ENCODE results near the gene GPRIN3. TPM values are rescaled to one million over a fixed set of nuclear protein-coding genes. Genes with fewer than 3 reads are reported as not detected.

The GPRIN3 gene
- total RNA-seq, 6 donors from 2014 or later, result 13.6 to 28.0 (median 20.6) TPM

- H3K4me3 ChIP-seq, result no peak overlapping the region
- no peak overlapping the region for H3K27ac ChIP-seq
- H3K9me3 ChIP-seq, result peaks cover 0 to 5% (median 0%) of the 10 kb centered on the region in 4 donors
- H3K4me1 ChIP-seq, result no peaks in the 10 kb centered on the region
- TF ChIP-seq CTCF (IDR thresholded peaks at IDR 0.05), result no peak
- no peak for TF ChIP-seq POLR2AphosphoS5 (IDR thresholded peaks at IDR 0.05)
- TF ChIP-seq POLR2A (IDR thresholded peaks at IDR 0.05), result no peak
- no peaks in the 10 kb centered on the region for H3K27me3 ChIP-seq
- DNase-seq (no peak), ATAC-seq (ENCODE audit: low FRiP score in 2 of 2) (no peak)
- 60 to 77% methylated on average over 1 of the region's 1 CpG for WGBS, 2 donors
- no peaks in the 10 kb centered on the region for H3K36me3 ChIP-seq
Measured at GRCh38 chr4:89352541-89352940, 44.9 kb upstream of the GPRIN3 start.

GRCh38 chr4:89351201-89351600, 43.6 kb upstream of the GPRIN3 start:
- Histone ChIP-seq H3K4me1 (no peaks in the 10 kb centered on the region), H3K4me3 (no peak overlapping the region), H3K36me3 (no peaks in the 10 kb centered on the region), H3K9me3 (peaks cover 0 to 9% (median 0%) of the 10 kb centered on the region in 4 donors), H3K27ac (no peak overlapping the region), H3K27me3 (no peaks in the 10 kb centered on the region)
- DNase-seq (no peak), ATAC-seq (ENCODE audit: low FRiP score in 2 of 2) (no peak)
- WGBS, 2 donors, result 86 to 91% methylated on average over 2 of the region's 2 CpGs
- no peak for TF ChIP-seq POLR2AphosphoS5 (IDR thresholded peaks at IDR 0.05)
- no peak for TF ChIP-seq CTCF (IDR thresholded peaks at IDR 0.05)
- TF ChIP-seq EP300 (IDR thresholded peaks at IDR 0.05), result no peak
- TF ChIP-seq POLR2A (IDR thresholded peaks at IDR 0.05), result no peak

GRCh38 chr4:89347363-89348025, 39.9 kb upstream of the GPRIN3 start:
- H3K36me3 ChIP-seq, result no peaks in the 10 kb centered on the region
- no peaks in the 10 kb centered on the region for H3K27me3 ChIP-seq
- DNase-seq, result no peak
- 75 to 77% methylated on average over 2 of the region's 2 CpGs for WGBS, 2 donors
- H3K9me3 ChIP-seq, result peaks cover 0 to 9% (median 0%) of the 10 kb centered on the region in 4 donors
- TF ChIP-seq EP300 (IDR thresholded peaks at IDR 0.05), result no peak
- no peak for TF ChIP-seq CTCF (IDR thresholded peaks at IDR 0.05)
- TF ChIP-seq POLR2A (IDR thresholded peaks at IDR 0.05), result no peak
- no peak for TF ChIP-seq POLR2AphosphoS5 (IDR thresholded peaks at IDR 0.05)
- no peak for ATAC-seq (ENCODE audit: low FRiP score in 2 of 2)
- H3K27ac ChIP-seq, result no peak overlapping the region
- no peaks in the 10 kb centered on the region for H3K4me1 ChIP-seq
- no peak overlapping the region for H3K4me3 ChIP-seq

GRCh38 chr4:89344571-89344970, 37.0 kb upstream of the GPRIN3 start:
- H3K4me3 ChIP-seq, result no peak overlapping the region
- ATAC-seq (ENCODE audit: low FRiP score in 2 of 2) (no peak), DNase-seq (no peak)
- H3K36me3 ChIP-seq, result no peaks in the 10 kb centered on the region
- peaks cover 0 to 9% (median 0%) of the 10 kb centered on the region in 4 donors for H3K9me3 ChIP-seq
- no peak overlapping the region for H3K27ac ChIP-seq
- no peak for TF ChIP-seq EP300 (IDR thresholded peaks at IDR 0.05)
- TF ChIP-seq CTCF (IDR thresholded peaks at IDR 0.05), result no peak
- TF ChIP-seq POLR2AphosphoS5 (IDR thresholded peaks at IDR 0.05), result no peak
- no peak for TF ChIP-seq POLR2A (IDR thresholded peaks at IDR 0.05)
- H3K4me1 ChIP-seq, result no peaks in the 10 kb centered on the region
- 92 to 94% methylated on average over 3 of the region's 3 CpGs for WGBS, 2 donors
- no peaks in the 10 kb centered on the region for H3K27me3 ChIP-seq

- ATAC-seq (ENCODE audit: low FRiP score in 2 of 2), result no peak
- Histone ChIP-seq H3K36me3 (no peaks in the 10 kb centered on the region), H3K27me3 (no peaks in the 10 kb centered on the region), H3K27ac (no peak overlapping the region), H3K4me3 (no peak overlapping the region), H3K9me3 (no peaks in the 10 kb centered on the region), H3K4me1 (no peaks in the 10 kb centered on the region)
- DNase-seq, result no peak
- TF ChIP-seq POLR2AphosphoS5 (IDR thresholded peaks at IDR 0.05) (no peak), POLR2A (IDR thresholded peaks at IDR 0.05) (no peak), CTCF (IDR thresholded peaks at IDR 0.05) (no peak), EP300 (IDR thresholded peaks at IDR 0.05) (no peak)
Measured at GRCh38 chr4:89338206-89338605, 30.6 kb upstream of the GPRIN3 start.

Measured in upper lobe of left lung (tissue), 6 donors.